Panc1 (cell line): ENCODE measurements around the gene GMDS. TPM values are rescaled to one million over a fixed set of nuclear protein-coding genes. Genes with fewer than 3 reads are reported as not detected.

Source experiments
- ATAC-seq: fragments of 200-7000 bp; cut with Tn5 transposase; 2 replicates; pipeline ENCODE4 v1.9.1; 2020; ENCODE audit warnings: mild to moderate bottlenecking, moderate library complexity
- BruUV-seq: library from RNA; stranded (reverse); fragments of 400-500 nt; replicated peaks from 2 replicates; lab custom pipeline; 2021; lab: Mats Ljungman, UMichigan
- CTCF ChIA-PET: fragments of 300-600 bp; sonication (Branson Sonifier 250); formaldehyde crosslinking; loops from one replicate; lab custom pipeline; 2022; ENCODE audit warnings: antibody characterized with exemption; lab: Charles Lee
- POLR2A ChIA-PET: fragments of 300-600 bp; sonication (Branson Sonifier 250); formaldehyde crosslinking; loops from one replicate; lab custom pipeline; 2022; ENCODE audit warnings: antibody characterized with exemption; lab: Charles Lee
- DNase-seq: peaks from one replicate; pipeline ENCODE4 v3.0.0-alpha.2; 2010; ENCODE audit warnings: low read depth, low spot score
- H3K27ac ChIP-seq: 2 replicates; pipeline ENCODE4 v1.5.1; 2011; ENCODE audit warnings: mild to moderate bottlenecking, low read length, inconsistent platforms
- H3K27me3 ChIP-seq: fragments of 200-500 bp; sonication (Bioruptor generic); 2 replicates; pipeline ENCODE4 v1.6.0; 2014; ENCODE audit warnings: low read length, inconsistent platforms; ENCODE audit not compliant: control insufficient read depth, insufficient read depth
- H3K36me3 ChIP-seq: fragments of 200-500 bp; sonication (Bioruptor generic); 2 replicates; pipeline ENCODE4 v1.5.1; 2014; ENCODE audit warnings: inconsistent platforms, mild to moderate bottlenecking, low read length, moderate library complexity; ENCODE audit not compliant: control insufficient read depth, insufficient read depth
- H3K4me1 ChIP-seq: 2 replicates; pipeline ENCODE4 v1.5.1; 2011; ENCODE audit warnings: inconsistent platforms, mild to moderate bottlenecking, low read length, moderate library complexity; ENCODE audit not compliant: control insufficient read depth, insufficient read depth
- H3K4me3 ChIP-seq, 2 experiments: 2 replicates each; pipeline ENCODE4 v1.5.1; 2011 to 2012; ENCODE audit warnings: low read depth in 2 of 2, low read length in 2 of 2, mild to moderate bottlenecking in 2 of 2, inconsistent platforms in 1 of 2, moderate library complexity in 1 of 2
- H3K9me3 ChIP-seq: fragments of 200-500 bp; sonication (Bioruptor generic); 2 replicates; pipeline ENCODE4 v1.5.1; 2014; ENCODE audit warnings: low read depth, mild to moderate bottlenecking, inconsistent platforms, low read length, moderate library complexity; ENCODE audit not compliant: control insufficient read depth, insufficient read depth
- CTCF ChIP-seq: fragments of 450-650 bp; IDR thresholded peaks from 2 replicates; pipeline ENCODE4 v1.5.1; 2017; ENCODE audit warnings: mild to moderate bottlenecking
- POLR2AphosphoS5 ChIP-seq: IDR thresholded peaks from 2 replicates; pipeline ENCODE4 v1.6.1; 2012; ENCODE audit warnings: mild to moderate bottlenecking, low read depth, low read length, moderate library complexity
- REST ChIP-seq, 2 experiments: IDR thresholded peaks; 2 replicates each; pipeline ENCODE4 v1.6.1; 2011 to 2012; ENCODE audit warnings: low read depth in 2 of 2, control low read depth in 1 of 2, low read length in 1 of 2, mild to moderate bottlenecking in 1 of 2, moderate library complexity in 1 of 2; ENCODE audit not compliant: insufficient read depth in 1 of 2
- SIN3A ChIP-seq: IDR thresholded peaks from 2 replicates; pipeline ENCODE4 v1.6.1; 2012; ENCODE audit warnings: low read depth, mild to moderate bottlenecking, low read length, moderate library complexity, borderline replicate concordance; ENCODE audit not compliant: insufficient read depth
- TCF7L2 ChIP-seq: IDR thresholded peaks from 2 replicates; pipeline ENCODE4 v1.6.1; 2011; ENCODE audit warnings: mild to moderate bottlenecking, low read depth, low read length, inconsistent platforms
- in situ Hi-C: cut with HindIII; loops from 2 replicates; pipeline ENCODE4 v1.10.0; 2016; ENCODE audit warnings: low sequenced_read_pairs, low pct_unique_long_range_greater_than_20kb
- intact Hi-C: fragments of 100-400 bp; cut with micrococcal nuclease; formaldehyde crosslinking; loops from one replicate; pipeline ENCODE4 v1.10.0; 2022; ENCODE audit not compliant: unreplicated experiment
- total RNA-seq: library from RNA; stranded (reverse); gene quantifications from one replicate; pipeline ENCODE4 v1.2.1, GENCODE V29; 2021; ENCODE audit not compliant: unreplicated experiment

Gene GMDS
- total RNA-seq, 1 experiment from 2014 or later = 9.8 TPM

GRCh38 chr6:2175825-2176224 is 69.6 kb downstream of the GMDS start:
- in situ Hi-C loops (no loop called here), intact Hi-C loops (no loop called here)
- Histone ChIP-seq H3K27ac (no peak overlapping the region), H3K4me3 (no peak overlapping the region), H3K27me3 (no peaks in the 10 kb centered on the region), H3K4me1 (no peaks in the 10 kb centered on the region), H3K36me3 (no peaks in the 10 kb centered on the region), H3K9me3 (no peaks in the 10 kb centered on the region)
- no TSS peak for BruUV-seq
- no peak for DNase-seq
- no peak for ATAC-seq
- TF ChIP-seq TCF7L2 (no peak), CTCF (no peak), REST (IDR thresholded peaks at IDR 0.05; ENCODE audit: insufficient read depth in 1 of 2, low read depth in 2 of 2, low read length in 1 of 2) (no peak)
- ChIA-PET POLR2A (no interaction called here), CTCF (no interaction called here)

GRCh38 chr6:2173203-2173961 is 72.0 kb downstream of the GMDS start:
- CTCF ChIA-PET = no interaction called here
- BruUV-seq = no TSS peak

More at GRCh38 chr6:2173203-2173961, 72.0 kb downstream of the GMDS start:
- no peak overlapping the region for H3K4me3 ChIP-seq
- H3K9me3 ChIP-seq = no peaks in the 10 kb centered on the region
- DNase-seq (no peak), ATAC-seq (no peak)
- H3K36me3 ChIP-seq = no peaks in the 10 kb centered on the region
- H3K27ac ChIP-seq = no peak overlapping the region
- TF ChIP-seq SIN3A (no peak), TCF7L2 (no peak), CTCF (no peak), POLR2AphosphoS5 (no peak), REST (IDR thresholded peaks at IDR 0.05; ENCODE audit: insufficient read depth in 1 of 2, low read depth in 2 of 2, low read length in 1 of 2) (no peak)
- no peaks in the 10 kb centered on the region for H3K27me3 ChIP-seq
- POLR2A ChIA-PET = no interaction called here
- in situ Hi-C loops (no loop called here), intact Hi-C loops (no loop called here)
- no peaks in the 10 kb centered on the region for H3K4me1 ChIP-seq
